OCI-LY7 (cell line): ENCODE data around the gene PXN. TPM values are rescaled to one million over a fixed set of nuclear protein-coding genes. Genes with fewer than 3 reads are reported as not detected.
"Not testable (repeated sequence)": the region's sequence is repeated elsewhere in the genome, so short reads cannot be mapped to it uniquely, and the experiment has no call there.

Source experiments
- BruUV-seq: library from RNA; stranded (reverse); fragments of 400-500 nt; replicated peaks from 2 replicates; lab custom pipeline; 2021; lab: Mats Ljungman, UMichigan
- CTCF ChIA-PET: fragments of 300-600 bp; sonication (Branson Sonifier 250); formaldehyde crosslinking; loops from one replicate; lab custom pipeline; 2022; ENCODE audit warnings: antibody characterized with exemption; ENCODE audit not compliant: unreplicated experiment; lab: Charles Lee
- POLR2A ChIA-PET: fragments of 300-600 bp; sonication (Branson Sonifier 250); formaldehyde crosslinking; loops from one replicate; lab custom pipeline; 2022; ENCODE audit warnings: antibody characterized with exemption; lab: Charles Lee
- DNase-seq: peaks from one replicate; pipeline ENCODE4 v3.0.0-alpha.2; 2015; ENCODE audit warnings: low spot score
- H2AFZ ChIP-seq: fragments of 200-600 bp; sonication (generic), shearing (Covaris generic); 2 replicates; pipeline ENCODE4 v1.6.1; 2014; ENCODE audit warnings: mild to moderate bottlenecking, antibody characterized with exemption, low read length, moderate library complexity
- H3K27ac ChIP-seq: fragments of 200-600 bp; sonication (generic); 2 replicates; pipeline ENCODE4 v1.5.1; 2014; ENCODE audit warnings: mixed run types, low read depth, mild to moderate bottlenecking, moderate library complexity, low read length, inconsistent platforms; ENCODE audit not compliant: poor library complexity, severe bottlenecking
- H3K36me3 ChIP-seq: fragments of 200-600 bp; sonication (generic); 2 replicates; pipeline ENCODE4 v1.6.1; 2014; ENCODE audit warnings: mild to moderate bottlenecking, antibody characterized with exemption, low read length, moderate library complexity, mixed read lengths; ENCODE audit not compliant: insufficient read depth
- H3K4me1 ChIP-seq: fragments of 200-600 bp; sonication (generic); 2 replicates; pipeline ENCODE4 v1.5.1; 2014; ENCODE audit warnings: mild to moderate bottlenecking, low read length; ENCODE audit not compliant: insufficient read depth, poor library complexity, severe bottlenecking
- H3K4me2 ChIP-seq: fragments of 200-600 bp; sonication (generic); 2 replicates; pipeline ENCODE4 v1.6.1; 2014; ENCODE audit warnings: mild to moderate bottlenecking, low read length
- H3K4me3 ChIP-seq: fragments of 200-600 bp; sonication (generic); 2 replicates; pipeline ENCODE4 v1.5.1; 2014; ENCODE audit warnings: mild to moderate bottlenecking, low read depth, low read length; ENCODE audit not compliant: poor library complexity, severe bottlenecking
- H3K79me2 ChIP-seq: fragments of 200-600 bp; sonication (generic); 2 replicates; pipeline ENCODE4 v1.6.1; 2016; ENCODE audit warnings: low read depth, mild to moderate bottlenecking, low read length, moderate library complexity, mixed read lengths; ENCODE audit not compliant: insufficient read depth
- H3K9me2 ChIP-seq: fragments of 200-600 bp; sonication (generic); 2 replicates; pipeline ENCODE4 v1.6.1; 2016; ENCODE audit warnings: mild to moderate bottlenecking, low read length, mixed read lengths; ENCODE audit not compliant: insufficient read depth
- H3K9me3 ChIP-seq: fragments of 200-600 bp; sonication (generic); 2 replicates; pipeline ENCODE4 v1.6.1; 2014; ENCODE audit warnings: mild to moderate bottlenecking, mixed run types, low read length, mixed read lengths
- H4K20me1 ChIP-seq: fragments of 200-600 bp; sonication (generic); 2 replicates; pipeline ENCODE4 v1.6.1; 2014; ENCODE audit warnings: mild to moderate bottlenecking, antibody characterized with exemption, low read length, moderate library complexity, mixed read lengths; ENCODE audit not compliant: insufficient read depth
- CTCF ChIP-seq: fragments of 200-600 bp; sonication (generic); conservative IDR thresholded peaks from 2 replicates; pipeline ENCODE4 v1.5.1; 2014; ENCODE audit warnings: mild to moderate bottlenecking, antibody characterized with exemption, low read length, moderate library complexity, mixed read lengths
- EZH2phosphoT487 ChIP-seq: fragments of 200-600 bp; sonication (generic); IDR thresholded peaks from 2 replicates; pipeline ENCODE4 v1.6.1; 2018; ENCODE audit warnings: low read depth, borderline replicate concordance, mild to moderate bottlenecking, mixed run types, antibody characterized with exemption, low read length, moderate library complexity, mixed read lengths
- intact Hi-C: fragments of 100-400 bp; cut with micrococcal nuclease; formaldehyde crosslinking; loops from one replicate; pipeline ENCODE4 v1.10.0; 2022; ENCODE audit not compliant: unreplicated experiment
- total RNA-seq, 2 experiments: library from RNA; depleted of rRNA in 1 of 2; stranded (reverse); fragments of >200 nt in 1 of 2; shearing (Covaris generic) in 1 of 2; gene quantifications; 2 replicates each; pipeline ENCODE4 v1.2.3, GENCODE V29; 2014 to 2022

PXN gene
- total RNA-seq, 2 experiments from 2014 or later: 8.6 to 22.9 TPM

GRCh38 chr12:120249266-120249874 is 16.2 kb downstream of the PXN start:
- no TSS peak for BruUV-seq
- no peaks in the 10 kb centered on the region for H4K20me1 ChIP-seq
- H3K27ac ChIP-seq: no peak overlapping the region
- no peaks in the 10 kb centered on the region for H3K9me3 ChIP-seq
- H3K4me2 ChIP-seq: no peak overlapping the region
- no peak for TF ChIP-seq CTCF
- POLR2A ChIA-PET: interaction anchor here (0.6 to 1.1 kb wide), 6 partner anchors 14 to 1176 kb away, joined by 3 to 5 read pairs (median 3); no protein-coding TSS in a partner anchor
- no peak overlapping the region for H2AFZ ChIP-seq
- no peaks in the 10 kb centered on the region for H3K79me2 ChIP-seq
- no peaks in the 10 kb centered on the region for H3K36me3 ChIP-seq
- H3K4me1 ChIP-seq: peaks cover 8% of the 10 kb centered on the region
- H3K9me2 ChIP-seq: no peaks in the 10 kb centered on the region
- DNase-seq: no peak
- intact Hi-C loops: no loop called here
- H3K4me3 ChIP-seq: no peak overlapping the region
- CTCF ChIA-PET: interaction anchor here (1.0 kb wide), 1 partner anchor 21 kb away, joined by 4 read pairs; no protein-coding TSS in a partner anchor

- TF ChIP-seq CTCF (no peak), EZH2phosphoT487 (no peak)
- Histone ChIP-seq H3K4me3 (no peak overlapping the region), H3K9me2 (no peaks in the 10 kb centered on the region), H3K36me3 (no peaks in the 10 kb centered on the region), H3K79me2 (no peaks in the 10 kb centered on the region), H3K27ac (no peak overlapping the region), H3K9me3 (no peaks in the 10 kb centered on the region), H3K4me2 (no peak overlapping the region), H2AFZ (no peak overlapping the region), H3K4me1 (peaks cover 8% of the 10 kb centered on the region), H4K20me1 (no peaks in the 10 kb centered on the region)
- no TSS peak for BruUV-seq
- no peak for DNase-seq
- intact Hi-C loops: no loop called here
- ChIA-PET POLR2A (interaction anchor here (0.7 to 1.2 kb wide), 3 partner anchors 14 to 340 kb away, joined by 4 read pairs; no protein-coding TSS in a partner anchor), CTCF (no interaction called here)
Observed at GRCh38 chr12:120247621-120248030, 17.9 kb downstream of the PXN start.

- no peaks in the 10 kb centered on the region for H3K9me3 ChIP-seq
- BruUV-seq: no TSS peak
- no peaks in the 10 kb centered on the region for H3K36me3 ChIP-seq
- H3K4me3 ChIP-seq: no peak overlapping the region
- no peak overlapping the region for H2AFZ ChIP-seq
- intact Hi-C loops: no loop called here
- H3K9me2 ChIP-seq: no peaks in the 10 kb centered on the region
- no peaks in the 10 kb centered on the region for H3K79me2 ChIP-seq
- no peak for DNase-seq
- peaks cover 8% of the 10 kb centered on the region for H3K4me1 ChIP-seq
- POLR2A ChIA-PET: interaction anchor here (0.6 to 1.2 kb wide), 2 partner anchors 44 to 78 kb away, joined by 4 to 5 read pairs; no protein-coding TSS in a partner anchor
- H3K4me2 ChIP-seq: no peak overlapping the region
- H4K20me1 ChIP-seq: no peaks in the 10 kb centered on the region
- H3K27ac ChIP-seq: no peak overlapping the region
- TF ChIP-seq EZH2phosphoT487 (no peak), CTCF (no peak)
- CTCF ChIA-PET: no interaction called here
Observed at GRCh38 chr12:120247183-120247582, 18.3 kb downstream of the PXN start.

DNA sequence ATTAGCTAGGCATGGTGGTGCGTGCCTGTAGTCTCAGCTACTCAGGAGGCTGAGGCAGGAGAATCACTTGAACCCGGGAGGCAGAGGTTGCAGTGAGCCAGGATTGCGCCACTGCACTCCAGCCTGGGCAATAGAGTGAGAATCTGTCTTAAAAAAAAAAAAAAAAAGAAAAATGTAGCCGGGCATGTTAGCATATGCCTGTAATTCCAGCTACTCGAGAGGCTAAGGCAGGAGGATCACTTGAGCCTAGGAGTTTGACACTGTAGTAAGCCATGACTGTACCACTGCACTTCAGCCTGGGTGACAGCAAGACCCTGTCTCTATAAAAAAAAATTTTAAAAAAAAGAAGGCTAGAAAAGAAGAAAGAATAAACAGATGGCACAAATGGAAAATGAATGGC is 18.8 kb downstream of the PXN start:
- H3K79me2 ChIP-seq, H3K36me3 ChIP-seq, H3K9me2 ChIP-seq, DNase-seq, H3K27ac ChIP-seq, H3K4me1 ChIP-seq, CTCF ChIA-PET, H3K4me2 ChIP-seq, intact Hi-C loops, BruUV-seq, H3K9me3 ChIP-seq, H4K20me1 ChIP-seq, H3K4me3 ChIP-seq, H2AFZ ChIP-seq: not testable (repeated sequence)
- POLR2A ChIA-PET: interaction anchor here (0.6 kb wide), 1 partner anchor 78 kb away, joined by 5 read pairs; no protein-coding TSS in a partner anchor
